ENCODE data around the gene TBC1D4. TPM values are rescaled to one million over a fixed set of nuclear protein-coding genes. Genes with fewer than 3 reads are reported as not detected.

TBC1D4 gene
- total RNA-seq, 4 donors from 2014 or later: 14.2 to 32.0 (median 20.6) TPM

DNA sequence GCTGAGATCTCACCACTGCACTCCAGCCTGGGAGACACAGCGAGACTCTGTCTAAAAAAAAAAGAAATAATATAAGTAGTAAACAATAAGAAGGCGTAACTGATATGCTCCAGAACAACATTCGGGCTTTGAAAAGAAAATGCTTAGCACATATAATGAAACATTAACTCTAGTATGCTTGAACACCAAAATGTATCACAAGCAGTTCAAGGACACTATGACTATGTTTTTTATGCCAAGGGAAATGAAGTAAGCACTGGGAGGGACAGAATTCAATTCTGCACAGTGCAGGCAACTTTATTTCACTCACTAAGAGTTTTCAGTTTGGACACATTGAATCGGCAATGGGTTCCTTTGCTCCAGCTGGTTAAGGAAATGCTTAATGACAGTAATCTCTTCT is 178.7 kb downstream of the TBC1D4 start:
- Histone ChIP-seq H3K9me3 (no peaks in the 10 kb centered on the region), H3K4me3 (no peak overlapping the region), H3K36me3 (peaks cover 0 to 29% (median 17%) of the 10 kb centered on the region in 4 donors), H3K4me1 (peaks cover 0 to 10% (median 0%) of the 10 kb centered on the region in 4 donors), H3K27me3 (no peaks in the 10 kb centered on the region), H3K27ac (replicated peaks in 1 of 4) (no peak overlapping the region)
- intact Hi-C loops (cut with DNase I): no loop called here
- no peak for DNase-seq (ENCODE audit: extremely low spot score)
- 85% methylated on average over 4 of the region's 4 CpGs for WGBS
- TF ChIP-seq CTCF (IDR thresholded peaks at IDR 0.05): no peak
- TF ChIP-seq POLR2AphosphoS5 (IDR thresholded peaks at IDR 0.05): no peak
- TF ChIP-seq EP300 (IDR thresholded peaks at IDR 0.05): no peak
- TF ChIP-seq POLR2A (IDR thresholded peaks at IDR 0.05; ENCODE audit: low read depth): no peak

DNA sequence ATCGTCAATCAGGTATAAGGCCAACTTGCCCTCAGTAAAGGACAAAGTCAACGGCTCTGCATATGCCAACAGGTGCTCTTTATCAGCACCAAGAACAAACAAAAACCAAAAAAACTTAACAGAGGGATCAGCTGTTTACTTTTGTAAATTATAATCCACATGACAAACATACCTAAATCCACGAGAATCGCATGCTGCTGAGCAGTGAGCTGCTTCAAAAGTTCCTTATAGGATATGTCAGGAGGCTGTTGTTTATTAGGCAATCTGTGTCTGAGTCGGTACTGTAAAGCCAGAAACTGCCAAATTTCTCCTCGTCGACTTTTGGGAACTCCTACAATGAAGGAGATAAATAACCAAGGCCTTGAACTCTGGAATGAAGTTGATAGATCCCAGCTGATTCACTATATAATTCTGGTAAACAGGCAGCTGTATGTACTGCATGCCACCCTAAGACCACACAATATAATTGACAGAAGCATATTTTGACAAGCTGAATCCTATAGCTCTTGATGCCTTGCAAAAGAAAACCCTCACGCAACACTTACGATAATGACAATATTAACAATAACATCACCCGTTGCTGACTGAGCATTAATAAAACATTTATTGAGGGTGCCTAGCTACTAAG is 179.8 kb downstream of the TBC1D4 start:
- WGBS: 76% methylated on average over 10 of the region's 10 CpGs

DNA sequence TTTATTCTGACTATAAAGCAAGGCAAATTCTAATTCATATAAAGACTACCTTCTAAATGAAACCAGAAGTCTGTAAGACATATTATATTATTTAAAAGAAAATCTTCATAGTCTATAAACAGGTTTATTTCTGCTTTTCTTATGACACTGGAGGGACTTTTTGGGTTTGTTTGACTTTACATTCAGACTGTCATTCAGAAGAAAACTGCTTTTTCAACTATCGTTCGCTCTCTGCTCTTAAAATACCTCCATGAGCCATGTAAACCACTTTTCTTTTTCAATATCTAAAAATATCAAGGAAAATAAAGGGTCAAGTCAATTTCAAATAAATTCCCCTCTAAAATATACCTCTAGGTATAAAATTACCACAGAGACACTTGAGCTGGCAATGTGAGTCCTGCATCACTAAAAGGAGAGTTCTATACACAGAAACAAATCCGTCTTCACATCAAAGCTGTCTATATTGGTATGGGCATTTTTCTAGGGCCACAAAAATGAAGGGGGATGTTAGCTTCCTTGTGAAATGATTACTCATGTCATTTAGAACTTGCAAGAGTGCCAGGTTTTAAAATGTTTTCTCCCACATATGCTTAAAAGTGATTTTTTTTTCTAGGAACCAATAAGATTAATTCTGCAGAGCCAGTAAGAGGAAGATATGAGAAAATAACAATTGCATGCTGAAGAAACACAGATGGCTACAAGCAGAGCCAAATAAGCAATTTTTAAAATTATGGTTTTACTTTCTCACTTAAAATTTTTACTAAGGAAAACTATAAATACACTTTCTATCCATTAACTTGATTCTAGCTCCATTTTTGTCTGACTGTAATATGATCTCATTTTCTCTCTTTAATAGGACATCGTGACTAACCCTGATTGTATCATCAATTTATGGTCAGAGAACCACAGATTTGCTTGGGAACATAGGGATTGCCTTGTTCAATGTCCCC is 181.8 kb downstream of the TBC1D4 start:
- WGBS: 78% methylated on average over 4 of the region's 4 CpGs
- H3K9me3 ChIP-seq: no peaks in the 10 kb centered on the region
- H3K4me3 ChIP-seq: no peak overlapping the region
- no peaks in the 10 kb centered on the region for H3K27me3 ChIP-seq
- H3K27ac ChIP-seq (replicated peaks in 1 of 4): no peak overlapping the region
- DNase-seq (ENCODE audit: extremely low spot score): no peak
- peaks cover 0 to 3% (median 0%) of the 10 kb centered on the region in 4 donors for H3K4me1 ChIP-seq
- intact Hi-C loops (cut with DNase I): no loop called here
- peaks cover 0 to 28% (median 20%) of the 10 kb centered on the region in 4 donors for H3K36me3 ChIP-seq
- TF ChIP-seq EP300 (IDR thresholded peaks at IDR 0.05) (no peak), POLR2AphosphoS5 (IDR thresholded peaks at IDR 0.05) (no peak), CTCF (IDR thresholded peaks at IDR 0.05) (no peak), POLR2A (IDR thresholded peaks at IDR 0.05; ENCODE audit: low read depth) (no peak)

More for the DNA sequence above, 179.8 kb downstream of the TBC1D4 start:
- TF ChIP-seq POLR2A (IDR thresholded peaks at IDR 0.05; ENCODE audit: low read depth) (no peak), EP300 (IDR thresholded peaks at IDR 0.05) (no peak), POLR2AphosphoS5 (IDR thresholded peaks at IDR 0.05) (no peak), CTCF (IDR thresholded peaks at IDR 0.05) (no peak)
- no peak overlapping the region for H3K27ac ChIP-seq (replicated peaks in 1 of 4)
- H3K36me3 ChIP-seq: peaks cover 0 to 26% (median 18%) of the 10 kb centered on the region in 4 donors
- intact Hi-C loops (cut with DNase I): no loop called here
- no peaks in the 10 kb centered on the region for H3K27me3 ChIP-seq
- H3K4me1 ChIP-seq: peaks cover 0 to 10% (median 0%) of the 10 kb centered on the region in 4 donors
- no peak overlapping the region for H3K4me3 ChIP-seq
- DNase-seq (ENCODE audit: extremely low spot score): no peak
- no peaks in the 10 kb centered on the region for H3K9me3 ChIP-seq

GRCh38 chr13:75299246-75299645 is 182.7 kb downstream of the TBC1D4 start:
- H3K27ac ChIP-seq (replicated peaks in 1 of 4): no peak overlapping the region
- TF ChIP-seq POLR2A (IDR thresholded peaks at IDR 0.05; ENCODE audit: low read depth): no peak
- TF ChIP-seq POLR2AphosphoS5 (IDR thresholded peaks at IDR 0.05): no peak
- TF ChIP-seq EP300 (IDR thresholded peaks at IDR 0.05): no peak
- no peak for TF ChIP-seq CTCF (IDR thresholded peaks at IDR 0.05)
- peaks cover 0 to 34% (median 18%) of the 10 kb centered on the region in 4 donors for H3K36me3 ChIP-seq
- no peaks in the 10 kb centered on the region for H3K27me3 ChIP-seq
- H3K4me1 ChIP-seq: no peaks in the 10 kb centered on the region
- no peak for DNase-seq (ENCODE audit: extremely low spot score)
- H3K4me3 ChIP-seq: no peak overlapping the region
- no peaks in the 10 kb centered on the region for H3K9me3 ChIP-seq
- intact Hi-C loops (cut with DNase I): no loop called here
- WGBS: 74% methylated on average over 5 of the region's 5 CpGs

Measured in esophagus muscularis mucosa (tissue), 4 donors.